ENCODE measurements around the gene SPI1.
"Not testable (repeated sequence)": the region's sequence is repeated elsewhere in the genome, so short reads cannot be mapped to it uniquely, and the experiment has no call there.

The SPI1 gene

GRCh38 chr11:47337229-47337924 lies 41.0 kb downstream of the SPI1 start:
- DNase-seq = no peak

DNA sequence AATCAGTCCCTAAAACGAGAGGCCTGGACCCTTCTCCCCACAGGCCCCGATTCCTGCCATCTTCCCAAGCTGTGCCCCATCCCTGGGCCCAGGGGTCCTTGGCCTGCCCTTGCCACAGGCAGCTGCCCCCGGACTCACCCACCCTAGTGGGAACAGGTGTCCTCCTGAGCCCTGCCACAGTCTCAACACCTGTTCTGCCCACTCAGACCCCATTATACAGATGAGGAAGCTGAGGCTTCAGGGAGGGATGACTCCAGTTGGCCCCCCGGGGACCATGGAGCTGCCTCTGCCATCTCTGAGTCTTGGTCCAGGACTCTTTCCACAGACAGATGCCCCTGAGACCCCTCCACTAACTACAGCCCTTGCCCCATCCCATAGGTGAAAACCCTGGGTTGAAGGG lies 41.8 kb downstream of the SPI1 start:
- no peak for DNase-seq

DNA sequence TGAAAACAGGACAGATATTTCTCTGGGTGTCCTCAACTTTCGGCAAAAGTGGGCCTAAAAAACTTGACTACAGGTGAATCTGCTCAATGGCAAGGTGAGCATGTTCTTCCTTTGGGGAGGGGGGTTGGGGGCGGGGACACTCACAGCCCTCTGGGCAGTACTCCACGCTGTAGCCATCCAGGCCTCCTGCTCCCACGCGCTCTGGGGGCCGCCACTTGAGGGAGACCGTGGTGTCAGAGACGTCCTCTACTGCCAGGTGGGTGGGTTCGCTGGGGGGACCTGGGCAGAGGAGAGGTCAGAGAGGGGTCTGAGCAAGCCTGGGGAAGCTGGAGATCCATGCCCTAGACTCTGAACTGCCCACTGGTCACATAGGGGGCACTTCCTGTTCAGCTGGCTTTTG lies 42.6 kb downstream of the SPI1 start:
- no peak for DNase-seq

GRCh38 chr11:47334699-47335411 lies 43.5 kb downstream of the SPI1 start:
- DNase-seq = not testable (repeated sequence)

- DNase-seq = no peak
Measured at GRCh38 chr11:47333886-47334443, 44.4 kb downstream of the SPI1 start.

- DNase-seq = no peak
Measured at GRCh38 chr11:47333526-47333845, 44.9 kb downstream of the SPI1 start.

DNA sequence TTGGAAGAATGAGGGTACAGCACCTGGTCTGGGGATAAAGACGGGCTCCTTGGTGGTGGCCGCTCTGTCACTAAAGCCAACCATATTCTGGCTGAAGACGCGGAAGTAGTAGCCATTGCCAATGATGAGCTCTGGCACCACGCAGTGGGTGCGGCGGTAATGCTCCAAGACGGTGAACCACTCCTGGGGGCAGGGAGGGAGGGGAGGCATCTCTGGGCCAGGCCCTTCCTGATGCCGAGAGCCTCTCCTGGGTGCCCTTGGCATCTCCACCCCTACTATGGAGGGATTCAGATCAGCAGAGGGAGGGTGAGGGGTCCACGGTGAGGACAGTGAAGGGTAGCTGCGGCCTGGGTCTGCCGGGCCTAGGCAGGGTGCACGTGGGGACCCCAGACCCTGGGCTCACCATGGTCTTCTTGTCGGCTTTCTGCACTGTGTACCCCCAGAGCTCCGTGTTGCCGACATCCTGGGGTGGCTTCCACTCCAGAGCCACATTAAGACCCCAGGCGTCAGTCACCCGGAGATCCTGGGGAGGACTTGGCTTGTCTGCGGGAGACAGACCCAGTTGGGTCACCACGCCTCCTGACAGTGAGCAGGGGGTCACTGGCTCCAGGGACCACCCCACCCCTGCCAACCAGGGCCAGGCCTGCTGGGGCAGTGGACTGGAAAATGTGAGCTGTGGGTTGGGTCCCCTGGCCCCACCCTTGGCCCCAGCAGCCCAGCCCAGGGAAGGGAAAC lies 45.4 kb downstream of the SPI1 start:
- DNase-seq = no peak

GRCh38 chr11:47332303-47332711 lies 46.0 kb downstream of the SPI1 start:
- DNase-seq = no peak

GRCh38 chr11:47331454-47332302 lies 46.7 kb downstream of the SPI1 start:
- DNase-seq = no peak

GRCh38 chr11:47329987-47330931 lies 48.1 kb downstream of the SPI1 start:
- no peak for DNase-seq

GRCh38 chr11:47329431-47329986 lies 48.8 kb downstream of the SPI1 start:
- DNase-seq = no peak

GRCh38 chr11:47328449-47329390 lies 49.6 kb downstream of the SPI1 start:
- no peak for DNase-seq

- no peak for DNase-seq
Measured at GRCh38 chr11:47327949-47328348, 50.4 kb downstream of the SPI1 start.

DNA sequence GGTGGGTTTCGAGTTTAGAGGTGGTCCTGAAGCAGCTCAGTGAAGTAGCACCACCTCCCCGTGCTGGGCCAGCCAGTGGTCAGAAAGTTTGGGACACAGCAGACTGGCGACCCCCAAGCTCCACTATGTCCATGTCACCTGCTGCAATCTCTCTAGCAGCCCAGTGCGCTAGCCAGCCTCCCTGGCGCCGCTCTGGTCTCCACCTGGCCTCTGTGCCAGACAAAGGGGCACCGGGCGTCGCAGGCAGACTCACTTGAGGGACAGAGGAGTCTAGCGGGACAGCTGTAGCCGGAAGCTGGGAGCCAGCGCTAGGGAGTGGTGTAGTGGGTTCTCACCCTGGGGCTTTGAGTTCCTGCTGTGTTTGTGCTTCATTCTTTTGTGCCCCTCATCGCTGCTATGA lies 51.3 kb downstream of the SPI1 start:
- DNase-seq = no peak

DNA sequence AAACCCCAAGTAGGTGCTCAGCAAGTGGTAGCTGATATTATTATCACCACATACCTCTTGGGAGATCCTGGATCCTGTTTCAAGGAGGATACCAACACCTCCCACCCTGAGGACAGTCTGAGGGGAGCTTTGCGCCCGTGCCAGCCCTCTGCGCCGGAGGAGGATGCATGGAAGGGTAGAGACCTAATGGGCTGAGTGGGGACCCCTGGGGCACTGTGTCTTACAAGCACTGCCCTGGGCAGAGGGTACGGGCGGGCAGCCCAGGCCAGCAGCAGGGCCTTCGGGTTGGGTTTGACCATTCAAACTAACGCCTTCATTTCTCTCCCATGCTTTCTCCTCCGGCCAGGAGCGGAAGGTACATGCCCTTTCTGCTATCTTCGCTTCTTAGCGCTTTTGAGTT lies 52.1 kb downstream of the SPI1 start:
- no peak for DNase-seq

- no peak for DNase-seq
Measured at GRCh38 chr11:47325271-47326041, 52.9 kb downstream of the SPI1 start.

- DNase-seq = no peak
Measured at GRCh38 chr11:47324520-47324919, 53.8 kb downstream of the SPI1 start.

- DNase-seq = no peak
Measured at GRCh38 chr11:47318166-47318565, 60.2 kb downstream of the SPI1 start.
